ENCODE measurements around the gene DNAJB13. TPM values are rescaled to one million over a fixed set of nuclear protein-coding genes. Genes with fewer than 3 reads are reported as not detected.
A peak's percentile ranks its signal among the peaks of the same experiment; 100 is the strongest.
"Not testable (repeated sequence)": the region's sequence is repeated elsewhere in the genome, so short reads cannot be mapped to it uniquely, and the experiment has no call there.

Gene DNAJB13
- polyA plus RNA-seq, 1 donor = 0.44 TPM

GRCh38 chr11:73977856-73978519 is 27.2 kb downstream of the DNAJB13 start:
- no peak for DNase-seq

GRCh38 chr11:73978576-73979086 is 27.8 kb downstream of the DNAJB13 start:
- DNase-seq = no peak

GRCh38 chr11:73980001-73980961 is 29.5 kb downstream of the DNAJB13 start:
- no peak for DNase-seq

GRCh38 chr11:73981051-73981805 is 30.4 kb downstream of the DNAJB13 start:
- DNase-seq = no peak

GRCh38 chr11:73982595-73982989 is 31.8 kb downstream of the DNAJB13 start, which contains the start of gene UCP2:
TSS of gene UCP2 (minus strand) at chr11:73982843. CDS start at chr11:73978378, 4,465 bp downstream.
- DNase-seq = peak; percentile 70

GRCh38 chr11:73982990-73983740 is 32.3 kb downstream of the DNAJB13 start:
- peak; percentile 87 for DNase-seq

GRCh38 chr11:73983741-73984538 is 33.1 kb downstream of the DNAJB13 start:
- no peak for DNase-seq

- DNase-seq = not testable (repeated sequence)
These were observed 34.8 kb downstream of the DNAJB13 start for GRCh38 chr11:73985661-73986060.

- DNase-seq = no peak
These were observed 37.4 kb downstream of the DNAJB13 start for GRCh38 chr11:73988227-73988626.

- DNase-seq = no peak
These were observed 38.3 kb downstream of the DNAJB13 start for GRCh38 chr11:73989156-73989555.

- no peak for DNase-seq
These were observed 39.9 kb downstream of the DNAJB13 start for GRCh38 chr11:73990730-73991129.

GRCh38 chr11:73991471-73992006 is 40.7 kb downstream of the DNAJB13 start:
- DNase-seq = no peak

- no peak for DNase-seq
These were observed 44.4 kb downstream of the DNAJB13 start for GRCh38 chr11:73995247-73995646.

- DNase-seq = no peak
These were observed 44.9 kb downstream of the DNAJB13 start for GRCh38 chr11:73995731-73996130.

GRCh38 chr11:73996161-73996747 is 45.4 kb downstream of the DNAJB13 start:
- DNase-seq = no peak

- DNase-seq = no peak
These were observed 46.4 kb downstream of the DNAJB13 start for GRCh38 chr11:73997120-73997770.

GRCh38 chr11:73998846-73999575 is 48.2 kb downstream of the DNAJB13 start:
- DNase-seq = no peak

- DNase-seq = no peak
These were observed 48.9 kb downstream of the DNAJB13 start for GRCh38 chr11:73999581-74000306.

All from hindlimb muscle (tissue), 1 donor.